Cardiac septum (tissue), 1 donor: Measurements from ENCODE around the gene ADARB2. TPM values are rescaled to one million over a fixed set of nuclear protein-coding genes. Genes with fewer than 3 reads are reported as not detected.

Experiments used
- DNase-seq: peaks from one replicate; pipeline ENCODE4 v3.0.0-alpha.2; 2020; ENCODE audit warnings: low spot score
- intact Hi-C: fragments of 100-400 bp; cut with DNase I; formaldehyde crosslinking; loops from one replicate; pipeline ENCODE4 v1.14.0; 2022
- total RNA-seq: library from RNA; stranded (reverse); fragmentation: NEBNext Ultra II Directional; extraction: Animal tissue kit (Norgen Biotek cat#: 25700); gene quantifications from one replicate; pipeline ENCODE4 v1.2.1, GENCODE V29; 2021
- donor health status: DM: no; HTN: no; CAD: no.

ADARB2 gene
- total RNA-seq, 1 donor from 2014 or later, result not detected

DNA sequence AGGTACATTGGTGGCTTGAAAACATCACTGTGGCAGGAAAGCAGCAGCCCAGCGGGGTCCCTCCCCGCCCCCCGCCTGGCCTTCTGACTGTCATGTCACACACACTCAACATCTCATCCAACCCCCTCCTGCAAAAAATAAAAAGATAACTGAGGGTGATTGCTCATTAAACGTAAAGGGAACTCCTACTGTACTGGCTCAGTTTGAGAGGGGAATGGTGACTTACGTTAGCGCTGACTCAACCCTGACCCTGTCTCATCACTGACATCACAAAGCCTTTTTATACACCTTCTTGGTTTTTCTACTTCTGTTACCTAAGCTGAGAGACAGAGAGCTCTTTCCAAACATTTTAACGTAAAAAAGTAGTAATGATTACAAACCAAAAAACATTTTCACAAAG is 48.8 kb downstream of the ADARB2 start:
- intact Hi-C loops, result no loop called here
- DNase-seq, result no peak

DNA sequence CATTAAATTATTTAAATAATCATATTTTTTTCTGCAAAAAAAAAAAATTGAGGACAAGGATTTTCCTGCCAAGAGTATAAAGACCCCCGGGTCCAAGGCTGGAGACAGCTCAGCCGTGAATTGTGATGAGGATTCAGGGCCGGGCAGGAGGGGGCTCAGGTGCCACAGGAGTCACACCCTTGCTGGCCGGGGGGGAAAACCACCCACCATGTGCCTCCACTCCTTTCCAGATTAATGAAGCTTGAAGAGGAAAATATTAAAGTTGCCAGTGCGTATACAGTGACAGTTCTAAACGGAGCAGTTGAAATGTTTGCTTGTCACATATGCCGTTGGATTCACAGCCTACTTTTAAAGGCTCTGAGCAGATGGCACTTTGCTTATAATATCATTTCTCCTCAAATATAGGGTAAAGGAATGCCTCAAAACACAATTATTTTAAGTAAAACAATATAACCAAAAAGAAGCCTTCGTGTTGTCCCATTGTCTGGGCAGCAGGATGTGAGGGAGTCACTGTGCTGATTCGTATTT is 49.6 kb downstream of the ADARB2 start:
- DNase-seq, result no peak
- intact Hi-C loops, result no loop called here

DNA sequence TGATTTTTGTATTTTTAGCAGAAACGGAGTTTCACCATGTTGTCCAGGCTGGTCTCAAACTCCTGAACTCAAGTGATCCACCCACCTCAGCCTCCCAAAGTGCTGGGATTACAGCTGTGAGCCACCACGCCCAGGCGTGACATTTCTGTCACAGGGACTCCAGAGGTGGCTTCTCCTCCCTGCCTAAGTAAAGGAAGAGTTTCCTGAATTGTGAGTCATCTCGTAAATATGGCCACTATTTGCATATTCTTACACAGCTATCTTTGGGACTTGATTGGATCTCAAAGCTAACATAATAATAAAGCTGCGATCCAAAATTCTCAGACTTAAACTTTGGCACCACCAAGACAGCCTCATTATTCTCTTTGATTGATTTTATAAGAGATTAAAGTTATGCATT is 50.1 kb downstream of the ADARB2 start:
- intact Hi-C loops, result no loop called here
- no peak for DNase-seq

- intact Hi-C loops, result no loop called here
- no peak for DNase-seq
Measured at GRCh38 chr10:1686491-1686749, 50.9 kb downstream of the ADARB2 start.

GRCh38 chr10:1685699-1686490 is 51.4 kb downstream of the ADARB2 start:
- DNase-seq, result no peak
- intact Hi-C loops, result no loop called here

- intact Hi-C loops, result no loop called here
- DNase-seq, result no peak
Measured at GRCh38 chr10:1684991-1685390, 52.3 kb downstream of the ADARB2 start.

DNA sequence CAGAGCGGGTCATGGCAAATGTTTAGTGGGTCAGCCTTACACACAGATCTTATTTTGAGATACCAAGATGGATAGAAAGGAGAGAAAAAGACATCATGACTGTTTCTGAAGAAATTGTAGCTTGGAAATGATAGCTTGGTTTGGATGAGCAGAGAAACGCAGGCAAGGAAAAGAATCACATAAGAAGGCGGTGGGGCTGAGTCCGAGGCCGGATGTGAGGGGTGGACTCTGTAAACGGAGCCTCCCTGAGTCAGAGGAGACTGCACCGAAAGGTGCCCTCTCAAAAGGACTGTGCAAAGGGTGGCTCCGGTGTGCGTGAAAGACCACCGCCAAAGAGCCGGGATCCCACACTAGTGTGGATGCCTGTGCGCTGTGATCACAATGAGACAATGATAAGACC is 53.7 kb downstream of the ADARB2 start:
- intact Hi-C loops, result no loop called here

GRCh38 chr10:1679821-1680650 is 57.3 kb downstream of the ADARB2 start:
- DNase-seq, result no peak
- intact Hi-C loops, result no loop called here

More for the DNA sequence above, 53.7 kb downstream of the ADARB2 start:
- no peak for DNase-seq

- DNase-seq, result no peak
- intact Hi-C loops, result no loop called here
Measured at GRCh38 chr10:1678084-1678483, 59.2 kb downstream of the ADARB2 start.

GRCh38 chr10:1677307-1677939 is 59.9 kb downstream of the ADARB2 start:
- intact Hi-C loops, result no loop called here
- no peak for DNase-seq

DNA sequence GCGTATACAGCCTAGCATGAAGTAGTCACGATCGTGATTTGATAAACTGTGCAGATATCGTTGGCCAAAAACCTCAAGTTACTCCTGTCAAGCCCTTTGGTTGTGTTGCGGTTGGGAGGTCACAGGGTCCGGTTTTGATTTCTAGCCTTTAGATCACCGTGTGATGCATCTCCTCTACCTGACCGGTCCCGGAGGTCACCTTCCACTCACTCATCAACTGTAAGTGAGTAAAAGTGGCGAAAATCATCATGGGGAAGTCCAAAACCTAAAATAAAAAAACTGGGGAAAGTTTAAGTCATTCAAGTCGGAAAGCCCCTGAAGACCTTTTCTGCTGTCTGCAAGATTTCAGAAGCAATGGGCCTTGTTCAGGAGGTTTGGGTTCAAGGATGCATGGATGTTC is 62.8 kb downstream of the ADARB2 start:
- intact Hi-C loops, result no loop called here

GRCh38 chr10:1673568-1674345 is 63.6 kb downstream of the ADARB2 start:
- intact Hi-C loops, result no loop called here
- no peak for DNase-seq

More for the DNA sequence above, 62.8 kb downstream of the ADARB2 start:
- DNase-seq, result no peak

GRCh38 chr10:1672001-1672781 is 65.1 kb downstream of the ADARB2 start:
- no peak for DNase-seq
- intact Hi-C loops, result no loop called here

GRCh38 chr10:1671366-1672000 is 65.8 kb downstream of the ADARB2 start:
- intact Hi-C loops, result no loop called here
- DNase-seq, result no peak

GRCh38 chr10:1670541-1671365 is 66.6 kb downstream of the ADARB2 start:
- intact Hi-C loops, result no loop called here
- no peak for DNase-seq

DNA sequence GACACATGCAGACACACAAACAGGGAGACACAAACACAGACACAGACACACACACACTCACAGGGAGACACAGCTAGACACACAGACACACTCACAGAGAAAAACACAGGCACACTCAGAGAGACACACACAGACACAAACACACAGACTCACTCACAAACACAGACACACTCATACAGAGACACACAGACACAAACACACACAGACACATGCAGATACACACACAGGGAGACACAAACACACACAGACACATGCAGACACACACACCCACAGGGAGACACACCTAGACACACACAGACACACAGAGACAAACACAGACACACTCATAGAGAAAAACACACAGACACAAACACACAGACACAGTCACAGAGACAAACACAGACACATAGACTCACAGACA is 67.9 kb downstream of the ADARB2 start:
- no peak for DNase-seq
- intact Hi-C loops, result no loop called here

DNA sequence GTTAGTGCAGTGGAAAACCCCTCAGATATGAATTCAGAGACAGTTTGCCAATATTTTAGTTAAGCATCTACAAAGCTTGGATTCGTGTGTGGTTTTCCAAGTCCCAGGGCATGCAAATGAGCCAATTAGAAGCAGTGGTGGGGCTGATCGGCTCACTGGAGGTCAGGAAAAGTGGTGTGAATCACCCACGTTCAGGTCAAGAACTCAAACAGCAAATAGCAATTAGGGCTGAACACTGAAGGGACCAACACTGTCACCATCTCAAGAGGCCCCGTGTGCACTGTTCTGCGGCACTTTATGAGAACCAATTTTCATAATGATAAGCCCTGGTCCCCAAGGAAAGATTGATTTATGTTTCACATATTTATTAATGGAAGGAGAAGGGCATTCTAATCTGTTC is 68.9 kb downstream of the ADARB2 start:
- intact Hi-C loops, result no loop called here
- DNase-seq, result no peak

DNA sequence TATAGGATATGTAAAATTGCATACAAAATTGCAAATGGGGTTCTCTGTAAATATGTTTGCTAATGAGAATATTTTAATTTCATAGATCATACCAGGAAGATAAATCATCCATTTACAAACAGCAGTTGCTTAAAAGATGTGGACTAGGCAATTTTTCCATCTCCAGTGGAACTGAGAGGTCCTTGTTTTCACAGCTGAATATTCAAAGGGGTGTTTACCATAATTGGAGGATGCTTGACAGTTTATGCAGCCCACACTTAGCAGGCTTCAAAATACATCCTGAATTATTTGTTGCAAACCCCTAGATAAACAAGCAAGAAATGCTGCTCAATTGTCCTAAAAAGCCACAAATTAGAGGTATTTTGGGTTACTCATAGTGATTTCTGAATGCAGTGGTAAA is 69.9 kb downstream of the ADARB2 start:
- no peak for DNase-seq
- intact Hi-C loops, result no loop called here
